T-helper 2 cell treated with Interferon-gamma antibody and Interleukin-4, amounts not matched to agents 5 μg/mL and 100 μg/mL, for 36 hours (primary cell): ENCODE results near the gene SCGN.

Source experiments
- DNase-seq: peaks from one replicate; pipeline ENCODE4 v3.0.0; 2021; ENCODE audit warnings: low spot score
- H3K27ac Mint-ChIP-seq: one replicate; pipeline ENCODE4 v1.8.0; 2021; ENCODE audit warnings: mild to moderate bottlenecking, mixed read lengths
- H3K27me3 Mint-ChIP-seq: one replicate; pipeline ENCODE4 v1.8.0; 2021; ENCODE audit warnings: low read depth, mixed read lengths
- H3K36me3 Mint-ChIP-seq: one replicate; pipeline ENCODE4 v1.8.0; 2021; ENCODE audit warnings: low read depth, mixed read lengths
- H3K4me1 Mint-ChIP-seq: one replicate; pipeline ENCODE4 v1.8.0; 2021; ENCODE audit warnings: low read depth, mixed read lengths
- H3K4me3 Mint-ChIP-seq: one replicate; pipeline ENCODE4 v1.8.0; 2022; ENCODE audit warnings: mild to moderate bottlenecking, moderate library complexity, mixed read lengths
- H3K9me3 Mint-ChIP-seq: one replicate; pipeline ENCODE4 v1.8.0; 2021; ENCODE audit warnings: mixed read lengths

SCGN gene

GRCh38 chr6:25685251-25685650 is 33.2 kb downstream of the SCGN start:
- no peaks in the 10 kb centered on the region for H3K4me1 Mint-ChIP-seq
- no peak overlapping the region for H3K27ac Mint-ChIP-seq
- DNase-seq, result no peak
- no peak overlapping the region for H3K4me3 Mint-ChIP-seq
- peaks cover 4% of the 10 kb centered on the region for H3K9me3 Mint-ChIP-seq
- H3K27me3 Mint-ChIP-seq, result peaks cover 23% of the 10 kb centered on the region
- no peaks in the 10 kb centered on the region for H3K36me3 Mint-ChIP-seq

- Mint-ChIP-seq H3K36me3 (no peaks in the 10 kb centered on the region), H3K27ac (no peak overlapping the region), H3K4me1 (no peaks in the 10 kb centered on the region), H3K4me3 (no peak overlapping the region), H3K9me3 (peaks cover 4% of the 10 kb centered on the region), H3K27me3 (peaks cover 28% of the 10 kb centered on the region)
- DNase-seq, result no peak
These were observed 33.9 kb downstream of the SCGN start for GRCh38 chr6:25685896-25686295.

- Mint-ChIP-seq H3K9me3 (peaks cover 4% of the 10 kb centered on the region), H3K4me1 (no peaks in the 10 kb centered on the region), H3K27me3 (peaks cover 31% of the 10 kb centered on the region), H3K36me3 (no peaks in the 10 kb centered on the region), H3K4me3 (no peak overlapping the region), H3K27ac (no peak overlapping the region)
- no peak for DNase-seq
These were observed 34.8 kb downstream of the SCGN start for GRCh38 chr6:25686856-25687255.

- Mint-ChIP-seq H3K9me3 (peaks cover 4% of the 10 kb centered on the region), H3K4me3 (no peak overlapping the region), H3K36me3 (no peaks in the 10 kb centered on the region), H3K4me1 (no peaks in the 10 kb centered on the region), H3K27me3 (peaks cover 34% of the 10 kb centered on the region), H3K27ac (no peak overlapping the region)
- no peak for DNase-seq
These were observed 38.0 kb downstream of the SCGN start for GRCh38 chr6:25689966-25690365.

GRCh38 chr6:25691894-25692293 is 39.9 kb downstream of the SCGN start:
- H3K4me3 Mint-ChIP-seq, result no peak overlapping the region
- DNase-seq, result no peak
- no peaks in the 10 kb centered on the region for H3K36me3 Mint-ChIP-seq
- H3K27ac Mint-ChIP-seq, result no peak overlapping the region
- no peaks in the 10 kb centered on the region for H3K9me3 Mint-ChIP-seq
- H3K4me1 Mint-ChIP-seq, result no peaks in the 10 kb centered on the region
- H3K27me3 Mint-ChIP-seq, result peaks cover 29% of the 10 kb centered on the region

- H3K4me1 Mint-ChIP-seq, result no peaks in the 10 kb centered on the region
- H3K27me3 Mint-ChIP-seq, result peaks cover 29% of the 10 kb centered on the region
- no peak overlapping the region for H3K4me3 Mint-ChIP-seq
- DNase-seq, result no peak
- H3K9me3 Mint-ChIP-seq, result no peaks in the 10 kb centered on the region
- no peak overlapping the region for H3K27ac Mint-ChIP-seq
- H3K36me3 Mint-ChIP-seq, result no peaks in the 10 kb centered on the region
These were observed 40.5 kb downstream of the SCGN start for GRCh38 chr6:25692472-25692871.

- no peak for DNase-seq
- no peaks in the 10 kb centered on the region for H3K9me3 Mint-ChIP-seq
- H3K27ac Mint-ChIP-seq, result no peak overlapping the region
- peaks cover 23% of the 10 kb centered on the region for H3K27me3 Mint-ChIP-seq
- H3K4me3 Mint-ChIP-seq, result no peak overlapping the region
- no peaks in the 10 kb centered on the region for H3K4me1 Mint-ChIP-seq
- H3K36me3 Mint-ChIP-seq, result no peaks in the 10 kb centered on the region
These were observed 42.4 kb downstream of the SCGN start for GRCh38 chr6:25694366-25694765.

- no peaks in the 10 kb centered on the region for H3K4me1 Mint-ChIP-seq
- H3K27me3 Mint-ChIP-seq, result peaks cover 14% of the 10 kb centered on the region
- H3K9me3 Mint-ChIP-seq, result no peaks in the 10 kb centered on the region
- H3K27ac Mint-ChIP-seq, result no peak overlapping the region
- H3K4me3 Mint-ChIP-seq, result no peak overlapping the region
- DNase-seq, result no peak
- H3K36me3 Mint-ChIP-seq, result no peaks in the 10 kb centered on the region
These were observed 43.7 kb downstream of the SCGN start for GRCh38 chr6:25695671-25696070.

- no peak for DNase-seq
- Mint-ChIP-seq H3K27ac (no peak overlapping the region), H3K4me3 (no peak overlapping the region), H3K4me1 (no peaks in the 10 kb centered on the region), H3K27me3 (peaks cover 6% of the 10 kb centered on the region), H3K9me3 (no peaks in the 10 kb centered on the region), H3K36me3 (no peaks in the 10 kb centered on the region)
These were observed 45.7 kb downstream of the SCGN start for GRCh38 chr6:25697537-25698340.

GRCh38 chr6:25698631-25699030 is 46.6 kb downstream of the SCGN start:
- H3K27ac Mint-ChIP-seq, result no peak overlapping the region

GRCh38 chr6:25699649-25700048 is 47.6 kb downstream of the SCGN start:
- peaks cover 7% of the 10 kb centered on the region for H3K27me3 Mint-ChIP-seq

More at GRCh38 chr6:25698631-25699030, 46.6 kb downstream of the SCGN start:
- Mint-ChIP-seq H3K9me3 (no peaks in the 10 kb centered on the region), H3K4me1 (no peaks in the 10 kb centered on the region), H3K36me3 (no peaks in the 10 kb centered on the region), H3K4me3 (no peak overlapping the region), H3K27me3 (peaks cover 6% of the 10 kb centered on the region)
- DNase-seq, result no peak

GRCh38 chr6:25700761-25701160 is 48.7 kb downstream of the SCGN start:
- no peaks in the 10 kb centered on the region for H3K36me3 Mint-ChIP-seq
- no peaks in the 10 kb centered on the region for H3K4me1 Mint-ChIP-seq

More at GRCh38 chr6:25699649-25700048, 47.6 kb downstream of the SCGN start:
- DNase-seq, result no peak
- Mint-ChIP-seq H3K4me3 (no peak overlapping the region), H3K4me1 (no peaks in the 10 kb centered on the region), H3K27ac (no peak overlapping the region), H3K9me3 (no peaks in the 10 kb centered on the region), H3K36me3 (no peaks in the 10 kb centered on the region)

GRCh38 chr6:25701807-25702206 is 49.8 kb downstream of the SCGN start:
- Mint-ChIP-seq H3K36me3 (no peaks in the 10 kb centered on the region), H3K27me3 (peaks cover 9% of the 10 kb centered on the region), H3K4me1 (no peaks in the 10 kb centered on the region), H3K27ac (no peak overlapping the region), H3K9me3 (no peaks in the 10 kb centered on the region), H3K4me3 (no peak overlapping the region)
- no peak for DNase-seq

More at GRCh38 chr6:25700761-25701160, 48.7 kb downstream of the SCGN start:
- Mint-ChIP-seq H3K4me3 (no peak overlapping the region), H3K27me3 (peaks cover 9% of the 10 kb centered on the region), H3K9me3 (no peaks in the 10 kb centered on the region), H3K27ac (no peak overlapping the region)
- no peak for DNase-seq

- Mint-ChIP-seq H3K4me3 (no peak overlapping the region), H3K36me3 (no peaks in the 10 kb centered on the region), H3K27me3 (peaks cover 14% of the 10 kb centered on the region), H3K27ac (no peak overlapping the region), H3K4me1 (no peaks in the 10 kb centered on the region), H3K9me3 (no peaks in the 10 kb centered on the region)
- no peak for DNase-seq
These were observed 51.0 kb downstream of the SCGN start for GRCh38 chr6:25703005-25703404.

- no peak for DNase-seq
- Mint-ChIP-seq H3K4me1 (no peaks in the 10 kb centered on the region), H3K27ac (no peak overlapping the region), H3K4me3 (no peak overlapping the region), H3K27me3 (peaks cover 14% of the 10 kb centered on the region), H3K36me3 (no peaks in the 10 kb centered on the region), H3K9me3 (no peaks in the 10 kb centered on the region)
These were observed 52.0 kb downstream of the SCGN start for GRCh38 chr6:25704001-25704400.
